IgD-negative memory B cell (primary cell): ENCODE results near the gene NELL1. TPM values are rescaled to one million over a fixed set of nuclear protein-coding genes. Genes with fewer than 3 reads are reported as not detected.

Source experiments
- H3K27ac Mint-ChIP-seq, 3 donors: one replicate each; pipeline ENCODE4 v1.8.0; 2020 to 2022; ENCODE audit warnings: mild to moderate bottlenecking in 3 of 3, mixed read lengths in 3 of 3, moderate library complexity in 1 of 3
- H3K27me3 Mint-ChIP-seq: one replicate; pipeline ENCODE4 v1.8.0; 2021; ENCODE audit warnings: mixed read lengths
- H3K36me3 Mint-ChIP-seq: one replicate; pipeline ENCODE4 v1.8.0; 2020; ENCODE audit warnings: mild to moderate bottlenecking, mixed read lengths
- H3K4me1 Mint-ChIP-seq, 3 donors: one replicate each; pipeline ENCODE4 v1.8.0; 2020 to 2022; ENCODE audit warnings: mixed read lengths in 3 of 3, mild to moderate bottlenecking in 1 of 3
- H3K4me3 Mint-ChIP-seq, 4 donors: one replicate each; pipeline ENCODE4 v1.8.0; 2020 to 2022; ENCODE audit warnings: mild to moderate bottlenecking in 4 of 4, mixed read lengths in 4 of 4, moderate library complexity in 3 of 4
- H3K9me3 Mint-ChIP-seq, 3 donors: one replicate each; pipeline ENCODE4 v1.8.0; 2020 to 2021; ENCODE audit warnings: mixed read lengths in 3 of 3, mild to moderate bottlenecking in 1 of 3
- polyA plus RNA-seq: library from polyadenylated mRNA; unstranded; fragments of 300-500 nt; fragmentation: Illumina TruSeq; gene quantifications from one replicate; pipeline ENCODE4 v1.2.3, GENCODE V29; 2021

Gene NELL1
- polyA plus RNA-seq, 1 donor from 2014 or later = not detected

DNA sequence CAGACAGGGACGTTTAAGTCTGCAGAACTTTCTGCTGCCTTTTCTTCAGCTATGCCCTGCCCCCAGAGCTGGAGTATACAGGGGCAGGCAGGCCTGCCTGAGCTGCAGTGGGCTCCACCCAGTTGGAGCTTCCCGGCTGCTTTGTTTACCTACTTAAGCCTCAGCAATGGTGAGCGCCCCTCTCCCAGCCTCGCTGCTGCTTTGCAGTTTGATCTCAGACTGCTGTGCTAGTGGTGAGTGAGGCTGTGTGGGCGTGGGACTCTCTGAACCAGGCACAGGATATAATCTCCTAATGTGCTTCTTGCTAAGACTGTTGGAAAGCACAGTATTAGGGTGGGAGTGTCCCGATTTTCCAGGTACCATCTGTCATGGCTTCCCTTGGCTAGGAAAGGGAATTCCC lies 38.5 kb downstream of the NELL1 start:
- peaks cover 0 to 7% (median 4%) of the 10 kb centered on the region in 3 donors for H3K9me3 Mint-ChIP-seq
- H3K36me3 Mint-ChIP-seq = no peaks in the 10 kb centered on the region

DNA sequence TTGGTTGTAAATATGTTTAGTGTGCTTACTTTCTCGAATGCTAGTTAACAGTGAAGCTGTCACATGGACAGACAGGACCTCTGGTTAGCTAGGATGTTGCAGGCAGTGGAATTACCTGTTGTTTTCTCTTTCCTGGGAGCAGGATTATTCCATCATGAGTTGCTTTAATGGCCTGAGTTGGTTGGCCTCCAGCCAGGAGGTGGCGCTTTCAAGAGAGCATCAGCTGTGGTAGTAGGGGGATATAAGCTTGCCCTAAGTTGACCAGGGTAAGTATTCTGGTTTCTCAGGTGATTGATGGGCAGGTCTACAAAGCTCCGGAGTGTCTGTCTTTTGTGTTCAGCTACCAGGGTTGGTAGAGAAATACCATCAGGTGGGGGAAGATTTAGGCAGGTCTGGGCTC lies 43.5 kb downstream of the NELL1 start:
- Mint-ChIP-seq H3K9me3 (peaks cover 2 to 3% (median 3%) of the 10 kb centered on the region in 3 donors), H3K27me3 (no peaks in the 10 kb centered on the region), H3K27ac (no peak overlapping the region), H3K4me1 (peaks cover 0 to 1% (median 0%) of the 10 kb centered on the region in 3 donors), H3K4me3 (no peak overlapping the region), H3K36me3 (no peaks in the 10 kb centered on the region)

More for the DNA sequence above, 38.5 kb downstream of the NELL1 start:
- Mint-ChIP-seq H3K27ac (no peak overlapping the region), H3K4me3 (no peak overlapping the region), H3K27me3 (no peaks in the 10 kb centered on the region), H3K4me1 (no peaks in the 10 kb centered on the region)

DNA sequence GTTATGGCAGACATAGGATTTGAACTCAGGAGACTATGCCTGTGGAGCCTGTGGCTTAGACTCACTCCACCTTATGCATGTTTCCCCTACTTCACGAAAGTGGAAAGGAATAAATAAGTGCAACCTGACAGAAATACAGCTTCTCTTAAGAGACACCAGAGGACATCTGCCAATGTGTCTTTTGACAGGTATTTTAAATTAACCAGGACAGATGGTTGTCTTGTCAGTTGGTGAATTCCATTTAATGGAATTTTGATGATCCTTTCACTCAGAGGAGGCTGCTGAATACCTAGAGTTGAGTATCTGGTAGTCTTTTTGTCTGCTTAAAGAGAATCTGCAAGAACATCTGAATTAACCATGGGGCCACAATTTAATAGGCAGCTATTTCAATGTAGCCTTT lies 46.1 kb downstream of the NELL1 start:
- no peaks in the 10 kb centered on the region for H3K36me3 Mint-ChIP-seq

DNA sequence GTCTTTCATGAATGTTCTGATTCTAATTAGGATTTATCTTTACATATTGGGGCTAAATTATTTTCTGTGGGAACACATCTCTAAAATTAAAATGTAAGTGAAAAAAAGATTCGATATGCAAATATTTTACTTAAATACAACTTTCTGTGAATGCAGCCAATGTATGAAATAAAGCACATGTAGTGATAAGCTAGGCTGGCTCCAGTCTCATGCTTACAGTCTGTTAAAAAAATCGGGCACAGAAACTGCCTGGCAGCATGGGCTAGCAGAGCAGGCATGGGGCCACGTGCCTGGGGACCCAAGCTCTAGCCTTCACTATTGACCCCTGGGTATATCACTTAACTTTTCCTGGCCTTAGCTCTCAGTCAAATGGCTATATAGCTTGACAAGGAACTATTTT lies 46.5 kb downstream of the NELL1 start:
- Mint-ChIP-seq H3K27me3 (no peaks in the 10 kb centered on the region), H3K27ac (no peak overlapping the region), H3K4me1 (peaks cover 0 to 1% (median 0%) of the 10 kb centered on the region in 3 donors), H3K4me3 (no peak overlapping the region), H3K9me3 (peaks cover 0 to 3% (median 2%) of the 10 kb centered on the region in 3 donors), H3K36me3 (no peaks in the 10 kb centered on the region)

More for the DNA sequence above, 46.1 kb downstream of the NELL1 start:
- no peak overlapping the region for H3K27ac Mint-ChIP-seq
- no peaks in the 10 kb centered on the region for H3K27me3 Mint-ChIP-seq
- H3K4me3 Mint-ChIP-seq = no peak overlapping the region
- peaks cover 0 to 1% (median 0%) of the 10 kb centered on the region in 3 donors for H3K4me1 Mint-ChIP-seq
- H3K9me3 Mint-ChIP-seq = peaks cover 0 to 3% (median 2%) of the 10 kb centered on the region in 3 donors

DNA sequence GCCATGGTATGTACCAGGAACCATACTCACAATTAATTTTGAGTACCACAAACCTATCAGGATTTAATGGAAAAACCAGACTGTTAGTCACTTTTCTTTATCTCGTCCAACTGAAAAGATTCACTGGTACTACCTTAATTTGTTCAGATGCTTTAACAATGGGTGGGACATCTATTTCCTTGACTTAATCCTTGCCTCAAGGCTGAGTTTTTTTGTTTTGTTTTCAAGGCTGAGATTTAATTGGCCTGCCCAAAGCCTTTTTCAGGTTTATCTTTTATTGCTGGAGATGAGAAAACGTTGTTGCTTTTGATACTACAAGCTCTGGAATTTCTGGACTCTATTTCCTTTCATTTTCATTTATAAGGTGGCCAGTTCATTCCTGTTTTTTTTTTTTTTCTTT lies 50.4 kb downstream of the NELL1 start:
- Mint-ChIP-seq H3K4me1 (peaks cover 0 to 1% (median 0%) of the 10 kb centered on the region in 3 donors), H3K27ac (no peak overlapping the region), H3K4me3 (no peak overlapping the region), H3K9me3 (peaks cover 4 to 7% (median 7%) of the 10 kb centered on the region in 3 donors), H3K27me3 (no peaks in the 10 kb centered on the region), H3K36me3 (no peaks in the 10 kb centered on the region)

DNA sequence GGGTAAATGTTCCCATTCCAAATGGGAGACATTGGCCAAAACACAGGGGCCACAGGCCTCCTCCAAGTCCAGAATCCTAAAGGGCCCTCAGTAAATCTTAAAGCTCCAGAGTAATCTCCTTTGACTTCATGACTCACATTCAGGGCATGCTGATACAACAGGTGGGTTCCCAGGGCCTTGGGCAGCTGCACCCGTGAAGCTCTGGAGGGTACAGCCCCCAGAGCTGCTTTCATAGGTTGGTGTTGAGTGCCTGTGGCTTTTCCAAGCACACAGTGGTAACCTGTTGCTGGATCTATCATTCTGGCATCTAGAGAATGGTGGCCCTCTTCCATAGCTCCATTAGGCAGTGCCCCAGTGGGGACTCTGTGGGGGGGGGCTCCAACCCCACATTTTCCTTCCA lies 54.0 kb downstream of the NELL1 start:
- Mint-ChIP-seq H3K4me1 (no peaks in the 10 kb centered on the region), H3K36me3 (no peaks in the 10 kb centered on the region), H3K4me3 (no peak overlapping the region), H3K27ac (no peak overlapping the region), H3K27me3 (no peaks in the 10 kb centered on the region), H3K9me3 (peaks cover 2 to 14% (median 13%) of the 10 kb centered on the region in 3 donors)

DNA sequence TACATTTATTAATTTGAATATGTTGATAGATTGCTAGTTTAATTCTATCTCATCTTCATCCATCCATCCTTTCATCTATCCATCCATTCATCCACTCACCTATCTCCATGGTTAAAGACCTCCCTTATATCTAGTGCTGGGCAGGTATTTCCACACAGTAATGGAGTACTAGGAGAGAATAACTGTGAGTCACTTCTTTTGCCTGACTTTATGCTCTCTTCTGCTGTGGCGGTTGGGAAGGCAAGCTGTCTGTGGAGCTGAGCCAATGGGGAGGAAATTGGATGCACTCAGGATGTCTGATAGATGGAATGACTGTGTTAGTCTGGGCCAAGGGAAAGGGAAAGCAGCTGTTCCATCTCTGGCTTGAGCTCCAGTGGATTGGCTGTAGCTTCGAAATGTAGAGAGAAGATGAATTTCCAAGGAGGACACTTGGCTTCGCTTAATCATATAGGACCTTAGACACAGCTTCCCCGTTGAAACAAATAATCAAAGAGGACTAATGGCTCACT lies 60.3 kb downstream of the NELL1 start:
- no peaks in the 10 kb centered on the region for H3K27me3 Mint-ChIP-seq
- no peak overlapping the region for H3K27ac Mint-ChIP-seq
- H3K4me1 Mint-ChIP-seq = no peaks in the 10 kb centered on the region
- H3K4me3 Mint-ChIP-seq = no peak overlapping the region
- no peaks in the 10 kb centered on the region for H3K36me3 Mint-ChIP-seq
- H3K9me3 Mint-ChIP-seq = peaks cover 3 to 8% (median 7%) of the 10 kb centered on the region in 3 donors

DNA sequence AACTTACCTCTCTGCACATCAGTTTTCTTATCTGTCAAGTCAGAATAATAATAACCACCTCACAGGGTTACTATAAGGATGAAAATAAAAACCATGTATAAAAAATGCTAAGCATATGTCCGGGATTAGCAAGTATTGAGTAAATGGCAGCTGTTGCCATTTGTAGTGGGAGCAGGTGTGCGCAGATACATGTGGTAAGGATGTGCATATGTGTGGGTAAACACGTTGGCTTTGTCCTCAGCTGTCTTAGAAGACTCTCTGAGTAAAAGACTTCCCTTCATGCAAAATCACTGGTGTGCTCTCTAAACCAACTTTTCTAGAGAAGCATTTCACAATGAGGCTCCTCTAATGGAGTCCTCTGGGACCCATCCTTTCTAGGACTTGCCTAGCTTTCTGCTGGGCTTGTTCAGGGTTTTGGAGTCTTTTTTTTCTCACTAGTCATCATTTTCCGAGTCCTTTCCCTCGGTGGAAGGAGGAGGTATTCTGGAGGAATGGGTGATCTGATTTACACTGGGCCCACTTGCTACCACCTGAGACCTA lies 62.4 kb downstream of the NELL1 start:
- no peaks in the 10 kb centered on the region for H3K36me3 Mint-ChIP-seq
- H3K4me1 Mint-ChIP-seq = no peaks in the 10 kb centered on the region
- no peak overlapping the region for H3K27ac Mint-ChIP-seq
- H3K9me3 Mint-ChIP-seq = peaks cover 0 to 3% (median 2%) of the 10 kb centered on the region in 3 donors
- H3K27me3 Mint-ChIP-seq = no peaks in the 10 kb centered on the region
- H3K4me3 Mint-ChIP-seq = no peak overlapping the region

DNA sequence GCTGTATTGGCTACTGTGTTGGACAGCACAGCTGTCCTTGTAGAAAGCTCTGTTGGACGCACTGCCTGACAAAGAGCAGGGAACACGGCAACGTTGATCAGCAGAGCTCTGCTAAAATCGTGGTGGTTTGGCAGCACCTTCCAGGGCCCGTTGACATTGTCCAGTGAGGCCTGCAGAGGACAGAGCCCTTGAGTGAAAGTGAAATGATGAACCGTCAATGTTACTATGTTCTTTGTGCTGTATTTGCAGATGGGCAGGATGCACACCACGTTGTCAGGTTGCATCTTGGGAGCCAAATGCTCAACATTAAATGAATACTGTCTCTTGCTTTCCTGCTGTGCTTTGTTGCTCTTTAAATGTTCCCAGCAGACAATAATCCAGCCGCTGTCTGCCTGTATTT lies 69.7 kb downstream of the NELL1 start:
- peaks cover 2 to 7% (median 3%) of the 10 kb centered on the region in 3 donors for H3K9me3 Mint-ChIP-seq
- no peaks in the 10 kb centered on the region for H3K27me3 Mint-ChIP-seq
- H3K4me1 Mint-ChIP-seq = no peaks in the 10 kb centered on the region
- H3K36me3 Mint-ChIP-seq = no peaks in the 10 kb centered on the region
- H3K27ac Mint-ChIP-seq = no peak overlapping the region
- no peak overlapping the region for H3K4me3 Mint-ChIP-seq

DNA sequence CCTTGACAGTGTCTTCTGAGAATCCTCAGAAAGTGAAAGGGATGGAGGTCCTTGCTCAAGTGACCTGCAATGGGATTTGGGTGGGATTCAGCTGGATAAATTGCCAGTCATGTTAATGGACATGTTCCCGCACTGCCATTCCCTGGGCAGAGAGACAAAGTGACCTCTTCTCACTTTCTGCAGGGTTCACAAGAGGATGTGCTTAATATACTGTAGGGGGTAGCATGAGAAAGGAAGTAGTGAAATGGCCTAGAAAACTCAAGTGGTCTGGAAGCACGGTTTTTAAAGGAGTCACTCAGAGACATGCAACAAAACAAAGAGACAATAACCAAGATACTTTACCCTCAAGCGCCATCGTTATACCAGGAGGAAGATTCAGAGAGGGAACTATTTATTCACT lies 70.2 kb downstream of the NELL1 start:
- Mint-ChIP-seq H3K4me1 (no peaks in the 10 kb centered on the region), H3K27ac (no peak overlapping the region), H3K9me3 (peaks cover 2 to 7% (median 3%) of the 10 kb centered on the region in 3 donors), H3K27me3 (no peaks in the 10 kb centered on the region), H3K36me3 (no peaks in the 10 kb centered on the region), H3K4me3 (no peak overlapping the region)

DNA sequence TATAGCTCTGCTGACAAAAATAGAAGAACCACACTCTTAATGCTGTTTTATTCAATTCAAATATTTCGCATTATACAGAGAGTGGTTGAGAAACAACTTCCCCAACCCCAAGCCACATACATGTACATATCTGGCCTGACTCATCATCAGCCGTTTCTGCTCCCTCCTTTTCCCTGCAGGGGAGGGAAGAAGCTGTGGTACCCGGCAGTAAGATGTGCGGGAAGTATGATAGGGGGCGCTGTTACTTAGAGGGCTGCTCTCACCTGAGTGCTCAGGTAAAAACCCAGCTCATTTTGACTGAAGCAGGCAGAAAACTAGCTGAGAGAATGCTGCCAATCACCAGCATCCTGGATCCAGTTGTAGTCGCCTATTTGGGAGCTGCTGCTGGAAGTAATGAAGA lies 85.5 kb downstream of the NELL1 start:
- Mint-ChIP-seq H3K36me3 (peaks cover 2% of the 10 kb centered on the region), H3K9me3 (peaks cover 0 to 8% (median 0%) of the 10 kb centered on the region in 3 donors), H3K4me1 (no peaks in the 10 kb centered on the region), H3K27me3 (no peaks in the 10 kb centered on the region), H3K27ac (no peak overlapping the region), H3K4me3 (no peak overlapping the region)

DNA sequence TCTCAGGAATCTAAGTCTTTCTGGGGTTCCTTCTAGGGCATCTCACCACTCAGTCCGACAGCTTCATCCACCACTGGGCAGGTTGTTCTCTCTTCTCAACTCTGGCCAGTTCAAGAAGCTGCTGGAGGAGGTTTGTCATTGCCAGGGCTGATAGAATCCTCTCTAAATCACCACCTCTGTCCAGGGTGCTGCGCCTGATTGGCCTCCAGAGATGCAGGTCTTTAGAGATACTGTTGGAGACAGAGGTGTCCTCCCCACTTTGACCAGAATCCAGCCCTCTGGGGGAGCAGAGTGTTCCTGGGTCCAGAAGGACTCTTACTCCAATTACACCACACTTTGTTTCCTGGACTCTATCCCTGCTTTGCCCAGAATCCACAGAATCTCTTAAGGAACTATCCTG lies 90.2 kb downstream of the NELL1 start:
- H3K27ac Mint-ChIP-seq = no peak overlapping the region
- H3K27me3 Mint-ChIP-seq = no peaks in the 10 kb centered on the region
- no peaks in the 10 kb centered on the region for H3K4me1 Mint-ChIP-seq
- H3K36me3 Mint-ChIP-seq = peaks cover 2% of the 10 kb centered on the region
- H3K4me3 Mint-ChIP-seq = no peak overlapping the region
- peaks cover 0 to 2% (median under 1%) of the 10 kb centered on the region in 3 donors for H3K9me3 Mint-ChIP-seq

DNA sequence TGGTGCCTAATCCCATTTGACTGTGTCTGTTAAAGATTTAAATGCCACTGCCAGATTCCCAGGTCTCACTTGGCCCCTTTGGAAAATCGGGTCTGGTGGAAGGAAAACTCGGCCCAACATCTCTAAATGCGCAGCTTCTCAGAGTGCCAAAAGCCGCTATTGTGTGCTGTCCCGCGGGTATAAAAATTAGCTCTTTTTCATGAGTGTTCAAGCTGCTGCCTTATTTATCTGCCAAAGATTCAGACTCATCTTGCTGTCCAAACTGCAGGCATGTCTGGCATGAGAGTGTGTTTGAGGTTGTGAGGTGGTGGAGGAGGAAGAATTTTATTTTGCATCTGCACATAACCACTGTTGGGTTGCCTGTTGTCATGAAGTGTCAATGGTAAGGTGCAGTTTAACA lies 91.4 kb downstream of the NELL1 start:
- H3K27ac Mint-ChIP-seq = no peak overlapping the region
- H3K4me1 Mint-ChIP-seq = no peaks in the 10 kb centered on the region
- H3K4me3 Mint-ChIP-seq = no peak overlapping the region
- H3K36me3 Mint-ChIP-seq = peaks cover 2% of the 10 kb centered on the region
- peaks cover 0 to 3% (median 2%) of the 10 kb centered on the region in 3 donors for H3K9me3 Mint-ChIP-seq
- H3K27me3 Mint-ChIP-seq = no peaks in the 10 kb centered on the region

DNA sequence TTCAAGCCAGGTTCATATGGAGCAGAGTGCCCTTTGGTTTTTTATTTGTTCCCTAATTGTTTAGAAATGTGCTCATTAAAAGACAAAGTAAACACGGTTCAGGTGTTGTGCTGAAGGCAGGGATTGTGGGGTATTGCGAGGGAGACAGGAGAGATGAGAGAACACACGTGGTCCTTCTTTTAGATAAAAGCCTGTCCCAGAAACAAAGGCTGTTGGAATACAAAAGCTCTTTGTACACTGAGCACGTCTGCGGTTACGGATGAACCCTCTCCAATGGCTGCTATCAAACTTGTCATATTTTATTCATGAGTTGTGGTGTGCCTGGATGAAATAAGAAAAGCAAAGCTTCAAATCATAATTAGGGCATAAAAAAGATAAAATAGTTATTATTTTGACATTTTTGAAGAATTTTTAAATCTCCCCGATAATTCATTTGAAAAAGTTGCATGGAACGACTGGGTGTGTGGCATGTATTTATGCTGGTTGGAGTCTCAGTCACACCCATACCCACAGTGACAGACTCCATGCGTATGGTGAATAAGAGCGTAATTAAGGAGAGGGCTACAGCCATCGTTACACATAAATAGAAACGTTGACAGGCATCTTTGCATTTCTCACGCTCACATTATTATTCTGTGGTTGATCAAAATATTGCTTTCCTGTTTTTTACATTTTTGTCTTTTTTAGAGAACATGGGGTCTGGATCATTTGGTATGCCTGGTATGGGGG lies 92.9 kb downstream of the NELL1 start:
- H3K27me3 Mint-ChIP-seq = no peaks in the 10 kb centered on the region
- H3K36me3 Mint-ChIP-seq = peaks cover 2% of the 10 kb centered on the region
- H3K9me3 Mint-ChIP-seq = peaks cover 0 to 3% (median 2%) of the 10 kb centered on the region in 3 donors
- H3K4me3 Mint-ChIP-seq = no peak overlapping the region
- H3K27ac Mint-ChIP-seq = no peak overlapping the region
- no peaks in the 10 kb centered on the region for H3K4me1 Mint-ChIP-seq

DNA sequence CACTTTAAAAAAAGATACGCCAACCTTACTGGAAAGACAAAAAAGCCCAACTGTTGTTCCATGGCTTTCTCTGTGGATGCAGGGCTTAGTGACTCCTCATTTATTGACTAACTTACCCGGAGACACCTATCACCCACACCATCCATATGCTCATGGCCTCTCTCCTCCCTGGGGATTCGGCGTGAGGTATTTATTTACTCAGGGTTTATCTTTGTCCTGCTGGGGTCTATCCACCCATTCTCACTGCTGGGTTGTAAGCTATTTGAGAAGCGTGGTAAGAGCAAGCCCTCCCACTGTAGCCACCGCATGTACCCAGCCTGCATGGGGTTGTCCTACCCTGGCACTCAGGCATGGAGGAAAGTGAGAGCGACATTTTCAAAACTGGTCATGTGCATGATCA lies 93.6 kb downstream of the NELL1 start:
- Mint-ChIP-seq H3K27ac (no peak overlapping the region), H3K4me1 (no peaks in the 10 kb centered on the region), H3K27me3 (no peaks in the 10 kb centered on the region), H3K9me3 (peaks cover 0 to 3% (median 2%) of the 10 kb centered on the region in 3 donors), H3K4me3 (no peak overlapping the region), H3K36me3 (peaks cover 2% of the 10 kb centered on the region)
